GM21423 (cell line): ENCODE measurements around the gene KLHDC10.
A peak's percentile ranks its signal among the peaks of the same experiment; 100 is the strongest.
"Not testable (repeated sequence)": the region's sequence is repeated elsewhere in the genome, so short reads cannot be mapped to it uniquely, and the experiment has no call there.

Experiments
- ATAC-seq: cut with Tn5 transposase; IDR thresholded peaks from one replicate; pipeline ENCODE4 v1.9.1; 2021; ENCODE audit warnings: mild to moderate bottlenecking, moderate library complexity; ENCODE audit not compliant: unreplicated experiment

KLHDC10 gene

GRCh38 chr7:130140551-130141160, 70.3 kb downstream of the KLHDC10 start:
- no peak for ATAC-seq

GRCh38 chr7:130141161-130141883, 71.0 kb downstream of the KLHDC10 start:
- ATAC-seq = peak; percentile 49

GRCh38 chr7:130141884-130142653, 71.7 kb downstream of the KLHDC10 start:
- ATAC-seq = no peak

- ATAC-seq = no peak
These were observed 72.5 kb downstream of the KLHDC10 start for GRCh38 chr7:130142654-130143333.

GRCh38 chr7:130143334-130143732, 73.0 kb downstream of the KLHDC10 start:
- no peak for ATAC-seq

- ATAC-seq = no peak
These were observed 73.6 kb downstream of the KLHDC10 start for GRCh38 chr7:130143986-130144311.

- no peak for ATAC-seq
These were observed 74.2 kb downstream of the KLHDC10 start for GRCh38 chr7:130144312-130145171.

GRCh38 chr7:130145424-130146100, 75.2 kb downstream of the KLHDC10 start:
- no peak for ATAC-seq

GRCh38 chr7:130146142-130146541, 75.8 kb downstream of the KLHDC10 start:
- ATAC-seq = not testable (repeated sequence)

GRCh38 chr7:130146693-130147405, 76.5 kb downstream of the KLHDC10 start:
- no peak for ATAC-seq

- no peak for ATAC-seq
These were observed 77.5 kb downstream of the KLHDC10 start for GRCh38 chr7:130147710-130148325.

- ATAC-seq = no peak
These were observed 78.2 kb downstream of the KLHDC10 start for GRCh38 chr7:130148561-130148960.

GRCh38 chr7:130149281-130150139, 79.2 kb downstream of the KLHDC10 start:
- ATAC-seq = peak; percentile 39

GRCh38 chr7:130150587-130150986, 80.3 kb downstream of the KLHDC10 start:
- no peak for ATAC-seq

GRCh38 chr7:130151591-130152492, 81.5 kb downstream of the KLHDC10 start:
- ATAC-seq = no peak

- no peak for ATAC-seq
These were observed 82.3 kb downstream of the KLHDC10 start for GRCh38 chr7:130152493-130153210.
